ENCODE results near the gene OBSCN.

- TF ChIP-seq, protein P1, sequence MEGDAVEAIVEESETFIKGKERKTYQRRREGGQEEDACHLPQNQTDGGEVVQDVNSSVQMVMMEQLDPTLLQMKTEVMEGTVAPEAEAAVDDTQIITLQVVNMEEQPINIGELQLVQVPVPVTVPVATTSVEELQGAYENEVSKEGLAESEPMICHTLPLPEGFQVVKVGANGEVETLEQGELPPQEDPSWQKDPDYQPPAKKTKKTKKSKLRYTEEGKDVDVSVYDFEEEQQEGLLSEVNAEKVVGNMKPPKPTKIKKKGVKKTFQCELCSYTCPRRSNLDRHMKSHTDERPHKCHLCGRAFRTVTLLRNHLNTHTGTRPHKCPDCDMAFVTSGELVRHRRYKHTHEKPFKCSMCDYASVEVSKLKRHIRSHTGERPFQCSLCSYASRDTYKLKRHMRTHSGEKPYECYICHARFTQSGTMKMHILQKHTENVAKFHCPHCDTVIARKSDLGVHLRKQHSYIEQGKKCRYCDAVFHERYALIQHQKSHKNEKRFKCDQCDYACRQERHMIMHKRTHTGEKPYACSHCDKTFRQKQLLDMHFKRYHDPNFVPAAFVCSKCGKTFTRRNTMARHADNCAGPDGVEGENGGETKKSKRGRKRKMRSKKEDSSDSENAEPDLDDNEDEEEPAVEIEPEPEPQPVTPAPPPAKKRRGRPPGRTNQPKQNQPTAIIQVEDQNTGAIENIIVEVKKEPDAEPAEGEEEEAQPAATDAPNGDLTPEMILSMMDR (IDR thresholded peaks at IDR 0.05): peak in 8 of 12 donors; percentile 10 to 44 (median 20)
- TF ChIP-seq POLR2A (IDR thresholded peaks at IDR 0.05): no peak
These were observed 208.5 kb downstream of the OBSCN start, which contains the start of gene TRIM17 for GRCh38 chr1:228416217-228416933.

Measured in heart left ventricle (tissue), 13 donors.